SK-N-SH (cell line): Measurements from ENCODE around the gene OTUD1. TPM values are rescaled to one million over a fixed set of nuclear protein-coding genes. Genes with fewer than 3 reads are reported as not detected.

Source experiments
- CTCF ChIA-PET: fragments of 300-600, 350-600 bp; formaldehyde crosslinking; extraction: SDS; loops from one replicate; lab custom pipeline; 2021; lab: Yijun Ruan, JAX
- POLR2A ChIA-PET: fragments of 350-600 bp; sonication (Branson Sonifier 250); formaldehyde crosslinking; extraction: SDS; loops from one replicate; lab custom pipeline; 2020; ENCODE audit warnings: antibody characterized with exemption, inconsistent platforms; lab: Yijun Ruan, JAX
- DNase-seq: peaks from one replicate; pipeline ENCODE4 v3.0.0; 2012
- H2AFZ ChIP-seq: fragments of 200-600 bp; sonication (generic); 2 replicates; pipeline ENCODE4 v1.8.1; 2016; ENCODE audit warnings: antibody characterized with exemption, mild to moderate bottlenecking, low read depth
- H3F3A ChIP-seq: fragments of 200-600 bp; sonication (generic); replicated peaks from 2 replicates; pipeline ENCODE3; 2016; ENCODE audit warnings: antibody characterized with exemption, mild to moderate bottlenecking; ENCODE audit not compliant: insufficient read depth
- H3K27ac ChIP-seq, 2 experiments: fragments of 200-500 bp in 1 of 2; fragments of 200-600 bp in 1 of 2; sonication (Bioruptor generic) in 1 of 2; sonication (generic), shearing (Covaris generic) in 1 of 2; 2 replicates each; pipeline versions ENCODE4 v1.5.1 to v1.6.1; 2014 to 2016; ENCODE audit warnings: low read depth in 2 of 2, inconsistent platforms in 1 of 2, low read length in 1 of 2, mild to moderate bottlenecking in 1 of 2, mixed read lengths in 1 of 2
- H3K27me3 ChIP-seq: fragments of 200-600 bp; sonication (generic), shearing (Covaris generic); 2 replicates; pipeline ENCODE4 v1.6.1; 2016; ENCODE audit warnings: mixed run types; ENCODE audit not compliant: insufficient read depth
- H3K36me3 ChIP-seq, 2 experiments: fragments of 200-500 bp in 1 of 2; fragments of 200-600 bp in 1 of 2; sonication (Bioruptor generic) in 1 of 2; sonication (generic) in 1 of 2; replicated peaks in 1 of 2; 2 replicates each; pipeline versions ENCODE3 to v1.5.1; 2014 to 2016; ENCODE audit warnings: low read length in 1 of 2, mild to moderate bottlenecking in 1 of 2; ENCODE audit not compliant: insufficient read depth in 2 of 2, control insufficient read depth in 1 of 2
- H3K4me1 ChIP-seq, 2 experiments: fragments of 200-500 bp in 1 of 2; fragments of 200-600 bp in 1 of 2; sonication (Bioruptor generic) in 1 of 2; sonication (generic), shearing (Covaris generic) in 1 of 2; 2 replicates each; pipeline versions ENCODE4 v1.5.1 to v1.6.1; 2014 to 2016; ENCODE audit warnings: low read depth in 1 of 2, low read length in 1 of 2, mixed run types in 1 of 2; ENCODE audit not compliant: insufficient read depth in 2 of 2, control insufficient read depth in 1 of 2
- H3K4me2 ChIP-seq: fragments of 200-600 bp; sonication (generic), shearing (Covaris generic); 2 replicates; pipeline ENCODE4 v1.6.1; 2017; ENCODE audit warnings: mixed run types
- H3K4me3 ChIP-seq, 2 experiments: fragments of 200-500 bp in 1 of 2; fragments of 200-600 bp in 1 of 2; sonication (Bioruptor generic) in 1 of 2; sonication (generic), shearing (Covaris generic) in 1 of 2; 2 replicates each; pipeline versions ENCODE4 v1.5.1 to v1.8.1; 2014 to 2016; ENCODE audit warnings: low read depth in 2 of 2, inconsistent platforms in 1 of 2, low read length in 1 of 2, mild to moderate bottlenecking in 1 of 2, mixed read lengths in 1 of 2, moderate library complexity in 1 of 2
- H3K79me2 ChIP-seq: fragments of 200-600 bp; sonication (generic); 2 replicates; pipeline ENCODE4 v1.8.1; 2017; ENCODE audit warnings: mild to moderate bottlenecking; ENCODE audit not compliant: insufficient read depth
- H3K9ac ChIP-seq: fragments of 200-600 bp; sonication (generic); 2 replicates; pipeline ENCODE4 v1.6.1; 2017; ENCODE audit warnings: mixed run types
- H3K9me2 ChIP-seq: fragments of 200-600 bp; sonication (generic); 2 replicates; pipeline ENCODE4 v1.6.1; 2017; ENCODE audit warnings: mixed run types
- H3K9me3 ChIP-seq: fragments of 200-600 bp; sonication (generic); 2 replicates; pipeline ENCODE4 v1.6.1; 2017; ENCODE audit warnings: mixed run types, mild to moderate bottlenecking, moderate library complexity
- H4K20me1 ChIP-seq: fragments of 200-600 bp; sonication (generic); 2 replicates; pipeline ENCODE4 v1.6.1; 2017; ENCODE audit warnings: mild to moderate bottlenecking, mixed run types; ENCODE audit not compliant: insufficient read depth
- CHD2 ChIP-seq: fragments of 150-350 bp; IDR thresholded peaks from 2 replicates; pipeline ENCODE4 v1.6.1; 2018; ENCODE audit warnings: low read length; ENCODE audit not compliant: partially characterized antibody
- ELF1 ChIP-seq: IDR thresholded peaks from 2 replicates; pipeline ENCODE4 v1.4.0; 2012
- EP300 ChIP-seq, 2 experiments: IDR thresholded peaks; 2 replicates each; pipeline versions ENCODE4 v1.4.0 to v1.6.1; 2012; ENCODE audit warnings: borderline replicate concordance in 1 of 2, low read depth in 1 of 2, low read length in 1 of 2
- FOXJ3 ChIP-seq: sonication (generic); formaldehyde crosslinking; IDR thresholded peaks from 2 replicates; pipeline ENCODE4 v1.5.1; 2020; ENCODE audit warnings: mild to moderate bottlenecking, missing genetic modification reagents
- GABPA ChIP-seq: IDR thresholded peaks from 2 replicates; pipeline ENCODE4 v1.4.0; 2012; ENCODE audit warnings: low read depth, mild to moderate bottlenecking
- GATA2 ChIP-seq: sonication (generic); formaldehyde crosslinking; IDR thresholded peaks from 2 replicates; pipeline ENCODE4 v1.5.0; 2020; ENCODE audit warnings: mild to moderate bottlenecking, missing genetic modification reagents
- POLR2AphosphoS5 ChIP-seq: IDR thresholded peaks from 2 replicates; pipeline ENCODE4 v1.6.1; 2012; ENCODE audit warnings: low read depth, low read length
- RXRA ChIP-seq: IDR thresholded peaks from 2 replicates; pipeline ENCODE4 v1.4.0; 2012; ENCODE audit warnings: low read depth, mild to moderate bottlenecking, borderline replicate concordance
- SIN3A ChIP-seq: IDR thresholded peaks from 2 replicates; pipeline ENCODE4 v1.6.1; 2012; ENCODE audit warnings: low read depth, mild to moderate bottlenecking, low read length, moderate library complexity, borderline replicate concordance
- TAF1 ChIP-seq: IDR thresholded peaks from 2 replicates; pipeline ENCODE4 v1.6.1; 2012; ENCODE audit warnings: low read depth, mild to moderate bottlenecking, low read length, moderate library complexity, borderline replicate concordance
- TCF12 ChIP-seq: IDR thresholded peaks from 2 replicates; pipeline ENCODE4 v1.4.0; 2012
- TEAD4 ChIP-seq: IDR thresholded peaks from 2 replicates; pipeline ENCODE4 v1.4.0; 2012; ENCODE audit warnings: mild to moderate bottlenecking, borderline replicate concordance; ENCODE audit not compliant: insufficient read depth
- WGBS: methylation state at CpG from one replicate; pipeline ENCODE4 v1.1.6; 2017; ENCODE audit warnings: low lambda C conversion rate; 5-methylcytosine and 5-hydroxymethylcytosine counted together
- polyA plus RNA-seq, 3 experiments: library from polyadenylated mRNA; depleted of rRNA; stranded (reverse); fragments of >200 nt; gene quantifications; 2 replicates each; pipeline ENCODE4 v1.2.3, GENCODE V29; 2012
- TF ChIP-seq, protein P1 (sequence below): IDR thresholded peaks from 2 replicates; pipeline ENCODE4 v1.4.0; 2012; ENCODE audit warnings: low read depth
- TF ChIP-seq, protein P2 (sequence below): IDR thresholded peaks from 2 replicates; pipeline ENCODE4 v1.4.0; 2012; ENCODE audit warnings: low read depth, borderline replicate concordance
- TF ChIP-seq, protein P3 (sequence below): fragments of 150-350 bp; IDR thresholded peaks from 2 replicates; pipeline ENCODE4 v1.6.1; 2016; ENCODE audit warnings: mild to moderate bottlenecking, low read depth, low read length
- TF ChIP-seq, protein P4 (sequence below): IDR thresholded peaks from 2 replicates; pipeline ENCODE4 v1.4.0; 2012; ENCODE audit warnings: low read depth, borderline replicate concordance
- TF ChIP-seq, protein P5 (sequence below): fragments of 150-350 bp; IDR thresholded peaks from 2 replicates; pipeline ENCODE4 v1.6.1; 2017; ENCODE audit warnings: antibody characterized with exemption, low read length, low read depth, borderline replicate concordance

The OTUD1 gene
- polyA plus RNA-seq, 1 of the 3 experiments (the other 2 are of a cell fraction): 8.5 TPM

DNA sequence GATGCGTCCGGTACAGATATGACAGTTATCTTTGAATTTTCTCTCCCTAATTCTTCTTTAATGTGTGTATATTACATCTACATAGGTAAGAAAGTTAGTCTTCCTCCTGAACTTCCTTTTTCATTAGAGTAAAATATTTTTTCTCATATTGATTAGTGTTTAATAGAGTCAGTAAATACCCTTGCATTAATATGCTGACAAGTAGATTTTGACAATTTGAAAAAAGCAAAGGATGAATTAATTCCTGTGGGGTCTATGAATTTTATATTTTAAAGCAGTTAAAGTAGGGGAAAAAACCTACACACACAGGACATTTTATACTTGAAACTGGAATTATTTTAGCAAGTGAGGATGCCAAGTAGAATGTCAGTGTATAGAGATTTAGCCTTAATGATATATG, 9.4 kb downstream of the OTUD1 start (continued):
- TF ChIP-seq CHD2 (no peak), FOXJ3 (CRISPR knock-in tag) (no peak), POLR2AphosphoS5 (no peak), RXRA (no peak), GABPA (no peak)
- TF ChIP-seq, protein P1, sequence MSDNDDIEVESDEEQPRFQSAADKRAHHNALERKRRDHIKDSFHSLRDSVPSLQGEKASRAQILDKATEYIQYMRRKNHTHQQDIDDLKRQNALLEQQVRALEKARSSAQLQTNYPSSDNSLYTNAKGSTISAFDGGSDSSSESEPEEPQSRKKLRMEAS: no peak

DNA sequence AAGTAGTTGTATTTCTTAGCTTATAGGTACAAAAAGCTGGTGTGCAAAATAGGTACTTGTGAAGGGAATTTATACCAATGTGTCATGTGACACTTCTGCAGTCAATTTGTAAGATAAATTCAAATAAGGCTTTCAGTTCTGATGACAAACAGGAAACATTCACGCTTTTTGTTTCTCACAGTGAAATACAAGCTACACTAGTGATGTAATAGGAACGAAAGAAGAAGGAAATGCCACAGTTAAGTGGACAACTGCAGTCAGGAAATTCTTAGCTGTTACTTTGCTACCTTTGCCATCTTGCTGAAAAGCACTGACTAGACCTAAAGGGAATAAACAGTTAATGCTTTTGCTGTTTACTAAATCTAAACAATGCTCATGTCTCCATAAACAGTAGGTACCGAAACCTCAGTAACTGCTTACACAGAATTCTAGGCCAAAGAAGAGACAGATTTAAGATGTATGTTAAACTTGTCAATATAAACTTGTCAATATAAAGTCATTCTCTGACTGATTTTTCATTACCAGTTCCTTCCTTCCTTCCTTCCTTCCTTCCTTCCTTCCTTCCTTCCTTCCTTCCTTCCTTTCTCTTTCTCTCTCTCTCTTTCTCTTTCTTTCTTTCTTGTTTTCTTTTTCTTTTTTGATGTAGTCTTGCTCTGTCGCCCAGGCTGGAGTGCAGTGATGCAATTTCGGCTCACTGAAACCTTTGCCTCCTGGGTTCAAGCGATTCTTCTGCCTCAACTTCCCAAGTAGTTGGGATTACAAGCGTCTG, 10.1 kb downstream of the OTUD1 start:
- Histone ChIP-seq H3K27ac (0 out of 4 replicates have a peak overlapping the region, but pooled peaks of 1 of the 2 experiments have one; percentile 3), H3K27me3 (no peaks in the 10 kb centered on the region), H3K9ac (no peak overlapping the region), H3K4me3 (no peak overlapping the region), H3F3A (no peaks in the 10 kb centered on the region), H3K4me1 (peaks cover 0 to 9% of the 10 kb centered on the region in 2 experiments; a peak in 1 of 4 replicates), H3K4me2 (no peak overlapping the region), H4K20me1 (no peaks in the 10 kb centered on the region), H3K9me2 (no peaks in the 10 kb centered on the region), H3K36me3 (peaks cover 0 to 4% of the 10 kb centered on the region in 2 experiments), H2AFZ (no peak overlapping the region), H3K79me2 (peaks cover 4% of the 10 kb centered on the region), H3K9me3 (no peaks in the 10 kb centered on the region)
- CTCF ChIA-PET: no interaction called here
- POLR2A ChIA-PET: no interaction called here
- DNase-seq: no peak
- no peak for TF ChIP-seq SIN3A
- TF ChIP-seq TEAD4: no peak
- TF ChIP-seq, protein P2, sequence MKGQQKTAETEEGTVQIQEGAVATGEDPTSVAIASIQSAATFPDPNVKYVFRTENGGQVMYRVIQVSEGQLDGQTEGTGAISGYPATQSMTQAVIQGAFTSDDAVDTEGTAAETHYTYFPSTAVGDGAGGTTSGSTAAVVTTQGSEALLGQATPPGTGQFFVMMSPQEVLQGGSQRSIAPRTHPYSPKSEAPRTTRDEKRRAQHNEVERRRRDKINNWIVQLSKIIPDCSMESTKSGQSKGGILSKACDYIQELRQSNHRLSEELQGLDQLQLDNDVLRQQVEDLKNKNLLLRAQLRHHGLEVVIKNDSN: no peak
- TF ChIP-seq, protein P3, sequence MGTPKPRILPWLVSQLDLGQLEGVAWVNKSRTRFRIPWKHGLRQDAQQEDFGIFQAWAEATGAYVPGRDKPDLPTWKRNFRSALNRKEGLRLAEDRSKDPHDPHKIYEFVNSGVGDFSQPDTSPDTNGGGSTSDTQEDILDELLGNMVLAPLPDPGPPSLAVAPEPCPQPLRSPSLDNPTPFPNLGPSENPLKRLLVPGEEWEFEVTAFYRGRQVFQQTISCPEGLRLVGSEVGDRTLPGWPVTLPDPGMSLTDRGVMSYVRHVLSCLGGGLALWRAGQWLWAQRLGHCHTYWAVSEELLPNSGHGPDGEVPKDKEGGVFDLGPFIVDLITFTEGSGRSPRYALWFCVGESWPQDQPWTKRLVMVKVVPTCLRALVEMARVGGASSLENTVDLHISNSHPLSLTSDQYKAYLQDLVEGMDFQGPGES: no peak
- TF ChIP-seq, protein P4, sequence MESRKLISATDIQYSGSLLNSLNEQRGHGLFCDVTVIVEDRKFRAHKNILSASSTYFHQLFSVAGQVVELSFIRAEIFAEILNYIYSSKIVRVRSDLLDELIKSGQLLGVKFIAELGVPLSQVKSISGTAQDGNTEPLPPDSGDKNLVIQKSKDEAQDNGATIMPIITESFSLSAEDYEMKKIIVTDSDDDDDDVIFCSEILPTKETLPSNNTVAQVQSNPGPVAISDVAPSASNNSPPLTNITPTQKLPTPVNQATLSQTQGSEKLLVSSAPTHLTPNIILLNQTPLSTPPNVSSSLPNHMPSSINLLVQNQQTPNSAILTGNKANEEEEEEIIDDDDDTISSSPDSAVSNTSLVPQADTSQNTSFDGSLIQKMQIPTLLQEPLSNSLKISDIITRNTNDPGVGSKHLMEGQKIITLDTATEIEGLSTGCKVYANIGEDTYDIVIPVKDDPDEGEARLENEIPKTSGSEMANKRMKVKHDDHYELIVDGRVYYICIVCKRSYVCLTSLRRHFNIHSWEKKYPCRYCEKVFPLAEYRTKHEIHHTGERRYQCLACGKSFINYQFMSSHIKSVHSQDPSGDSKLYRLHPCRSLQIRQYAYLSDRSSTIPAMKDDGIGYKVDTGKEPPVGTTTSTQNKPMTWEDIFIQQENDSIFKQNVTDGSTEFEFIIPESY: no peak
- no peak for TF ChIP-seq ELF1
- TF ChIP-seq CHD2: no peak
- no peak for TF ChIP-seq TCF12
- TF ChIP-seq TAF1: no peak
- no peak for TF ChIP-seq GATA2 (CRISPR knock-in tag)
- no peak for TF ChIP-seq EP300 (IDR thresholded peaks at IDR 0.05; ENCODE audit: borderline replicate concordance in 1 of 2, low read depth in 1 of 2, low read length in 1 of 2)
- TF ChIP-seq, protein P5, sequence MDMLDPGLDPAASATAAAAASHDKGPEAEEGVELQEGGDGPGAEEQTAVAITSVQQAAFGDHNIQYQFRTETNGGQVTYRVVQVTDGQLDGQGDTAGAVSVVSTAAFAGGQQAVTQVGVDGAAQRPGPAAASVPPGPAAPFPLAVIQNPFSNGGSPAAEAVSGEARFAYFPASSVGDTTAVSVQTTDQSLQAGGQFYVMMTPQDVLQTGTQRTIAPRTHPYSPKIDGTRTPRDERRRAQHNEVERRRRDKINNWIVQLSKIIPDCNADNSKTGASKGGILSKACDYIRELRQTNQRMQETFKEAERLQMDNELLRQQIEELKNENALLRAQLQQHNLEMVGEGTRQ: no peak
- 81% methylated on average over 7 of the region's 7 CpGs for WGBS
